ENCODE measurements around the gene ZNF804B. TPM values are rescaled to one million over a fixed set of nuclear protein-coding genes. Genes with fewer than 3 reads are reported as not detected.

ZNF804B gene
- total RNA-seq, 1 experiment from 2014 or later: not detected

DNA sequence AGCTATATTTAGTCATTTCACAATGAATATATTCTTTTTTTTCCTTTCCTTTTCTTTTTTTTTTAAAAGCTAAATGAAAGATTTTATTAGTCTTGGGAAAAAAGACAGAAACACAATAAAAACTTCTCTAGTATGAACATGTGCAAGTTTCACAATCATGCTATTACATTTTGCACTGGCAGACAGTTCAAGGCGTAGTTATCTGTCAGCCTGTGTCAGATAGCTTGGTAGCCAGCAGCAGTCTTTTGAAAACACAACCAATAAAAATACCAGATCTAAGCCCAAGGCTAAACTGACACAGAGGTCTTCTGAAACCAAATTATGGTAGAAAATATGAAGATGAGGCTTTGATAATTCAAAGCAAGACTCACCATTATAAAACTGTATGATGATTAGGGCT, 241.8 kb downstream of the ZNF804B start:
- WGBS (ENCODE audit: extremely low coverage, insufficient read length, low lambda C conversion rate): no CpG with 5 or more reads among the region's 1 CpG
- H3K14ac ChIP-seq (ENCODE audit: insufficient read depth, low read length): no peak overlapping the region
- no peaks in the 10 kb centered on the region for H3K27me3 ChIP-seq (ENCODE audit: insufficient read depth, low read length)

More for the DNA sequence above, 241.8 kb downstream of the ZNF804B start:
- no peak overlapping the region for H3K27ac Mint-ChIP-seq
- Histone ChIP-seq H2BK12ac (ENCODE audit: insufficient read length, low read depth, low read length) (no peak overlapping the region), H4K91ac (ENCODE audit: insufficient read length, low read depth, low read length) (no peak overlapping the region), H3K4ac (ENCODE audit: low read depth, low read length) (no peak overlapping the region), H4K8ac (replicated peaks; ENCODE audit: insufficient read length, low read depth, low read length) (no peak overlapping the region), H2BK15ac (ENCODE audit: low read depth, low read length) (no peak overlapping the region), H3K27ac (ENCODE audit: insufficient read length, low read depth, low read length) (no peak overlapping the region), H3T11ph (ENCODE audit: low read length) (no peak overlapping the region), H4K5ac (ENCODE audit: insufficient read length, low read depth, low read length) (no peak overlapping the region), H3K9me3 (ENCODE audit: control insufficient read depth, low read depth, low read length) (no peaks in the 10 kb centered on the region), H3K18ac (ENCODE audit: insufficient read length, low read depth, low read length) (no peak overlapping the region), H3K79me1 (ENCODE audit: insufficient read depth, low read depth, low read length, poor library complexity, severe bottlenecking) (no peaks in the 10 kb centered on the region), H3K23me2 (ENCODE audit: insufficient read length, low read depth, low read length, poor library complexity, severe bottlenecking) (no peaks in the 10 kb centered on the region), H2AK5ac (ENCODE audit: insufficient read length, low read length) (no peak overlapping the region), H2AFZ (ENCODE audit: low read length) (no peak overlapping the region), H3K56ac (ENCODE audit: insufficient read length, low read depth, low read length) (no peak overlapping the region), H2BK120ac (ENCODE audit: low read depth, low read length, poor library complexity, severe bottlenecking) (no peak overlapping the region), H3K4me1 (ENCODE audit: insufficient read depth, low read length) (no peaks in the 10 kb centered on the region), H4K20me1 (ENCODE audit: control insufficient read depth, insufficient read depth, insufficient read length) (no peaks in the 10 kb centered on the region), H3K9ac (ENCODE audit: extremely low read depth, insufficient read length, low read length) (no peak overlapping the region), H3K23ac (ENCODE audit: insufficient read length, low read depth, low read length) (no peak overlapping the region), H3K4me2 (ENCODE audit: insufficient read depth, insufficient read length, low read length) (no peak overlapping the region), H2BK5ac (ENCODE audit: insufficient read length, low read length) (no peak overlapping the region), H3K79me2 (ENCODE audit: insufficient read depth, low read length) (no peaks in the 10 kb centered on the region), H2BK20ac (ENCODE audit: low read depth, low read length, poor library complexity, severe bottlenecking) (no peak overlapping the region)
- TF ChIP-seq, protein P1, sequence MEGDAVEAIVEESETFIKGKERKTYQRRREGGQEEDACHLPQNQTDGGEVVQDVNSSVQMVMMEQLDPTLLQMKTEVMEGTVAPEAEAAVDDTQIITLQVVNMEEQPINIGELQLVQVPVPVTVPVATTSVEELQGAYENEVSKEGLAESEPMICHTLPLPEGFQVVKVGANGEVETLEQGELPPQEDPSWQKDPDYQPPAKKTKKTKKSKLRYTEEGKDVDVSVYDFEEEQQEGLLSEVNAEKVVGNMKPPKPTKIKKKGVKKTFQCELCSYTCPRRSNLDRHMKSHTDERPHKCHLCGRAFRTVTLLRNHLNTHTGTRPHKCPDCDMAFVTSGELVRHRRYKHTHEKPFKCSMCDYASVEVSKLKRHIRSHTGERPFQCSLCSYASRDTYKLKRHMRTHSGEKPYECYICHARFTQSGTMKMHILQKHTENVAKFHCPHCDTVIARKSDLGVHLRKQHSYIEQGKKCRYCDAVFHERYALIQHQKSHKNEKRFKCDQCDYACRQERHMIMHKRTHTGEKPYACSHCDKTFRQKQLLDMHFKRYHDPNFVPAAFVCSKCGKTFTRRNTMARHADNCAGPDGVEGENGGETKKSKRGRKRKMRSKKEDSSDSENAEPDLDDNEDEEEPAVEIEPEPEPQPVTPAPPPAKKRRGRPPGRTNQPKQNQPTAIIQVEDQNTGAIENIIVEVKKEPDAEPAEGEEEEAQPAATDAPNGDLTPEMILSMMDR (conservative IDR thresholded peaks at IDR 0.05): no peak
- H3K9me3 Mint-ChIP-seq: no peaks in the 10 kb centered on the region
- DNase-seq: no peak
- no peaks in the 10 kb centered on the region for H3K27me3 Mint-ChIP-seq (ENCODE audit: low read depth)
- H3K36me3 Mint-ChIP-seq (ENCODE audit: insufficient read depth in 1 of 3, low read depth in 3 of 3): no peaks in the 10 kb centered on the region
- H3K4me1 Mint-ChIP-seq: peaks cover 4 to 7% of the 10 kb centered on the region in 2 experiments
- H3K4me3 Mint-ChIP-seq: no peak overlapping the region

Data from H9 (cell line).